GM06990 (cell line): ENCODE measurements around the gene SLC39A2.

Source experiments
- DNase-seq: peaks from one replicate; pipeline ENCODE4 v3.0.0-alpha.2; 2011; ENCODE audit not compliant: insufficient read length; ENCODE audit errors: extremely low read depth
- H3K27me3 ChIP-seq: replicated peaks from 2 replicates; pipeline ENCODE4 v1.6.0; 2011; ENCODE audit warnings: low read length; ENCODE audit not compliant: control insufficient read depth, insufficient read depth
- H3K36me3 ChIP-seq: 2 replicates; pipeline ENCODE4 v1.5.1; 2011; ENCODE audit warnings: low read length; ENCODE audit not compliant: control insufficient read depth, insufficient read depth
- H3K4me3 ChIP-seq: replicated peaks from 2 replicates; pipeline ENCODE4 v1.5.1; 2011; ENCODE audit warnings: low read depth, mild to moderate bottlenecking, control low read depth, low read length
- CTCF ChIP-seq: IDR thresholded peaks from 2 replicates; pipeline ENCODE4 v1.5.1; 2011; ENCODE audit warnings: low read length, control low read depth, mild to moderate bottlenecking, inconsistent platforms; ENCODE audit not compliant: insufficient read depth, poor library complexity, severe bottlenecking

SLC39A2 gene

GRCh38 chr14:21043974-21044618, 45.0 kb downstream of the SLC39A2 start:
- no peaks in the 10 kb centered on the region for H3K36me3 ChIP-seq
- no peaks in the 10 kb centered on the region; the same call in none of the 2 replicates for H3K27me3 ChIP-seq
- H3K4me3 ChIP-seq, result no peak overlapping the region
- no peak for TF ChIP-seq CTCF
- no peak for DNase-seq

- no peak for DNase-seq
- no peak for TF ChIP-seq CTCF
- Histone ChIP-seq H3K4me3 (no peak overlapping the region), H3K36me3 (no peaks in the 10 kb centered on the region), H3K27me3 (no peaks in the 10 kb centered on the region; the same call in none of the 2 replicates)
These were observed 48.3 kb downstream of the SLC39A2 start for GRCh38 chr14:21047378-21047781.

GRCh38 chr14:21048638-21049037, 49.5 kb downstream of the SLC39A2 start:
- no peaks in the 10 kb centered on the region for H3K36me3 ChIP-seq
- no peak for DNase-seq
- no peaks in the 10 kb centered on the region; the same call in none of the 2 replicates for H3K27me3 ChIP-seq
- no peak overlapping the region for H3K4me3 ChIP-seq
- TF ChIP-seq CTCF, result no peak

- DNase-seq, result no peak
- no peak for TF ChIP-seq CTCF
These were observed 50.2 kb downstream of the SLC39A2 start for GRCh38 chr14:21049271-21049673.

GRCh38 chr14:21050597-21050996, 51.5 kb downstream of the SLC39A2 start:
- no peaks in the 10 kb centered on the region; the same call in 1 of the 2 replicates for H3K27me3 ChIP-seq
- no peak for TF ChIP-seq CTCF
- DNase-seq, result no peak
- H3K36me3 ChIP-seq, result no peaks in the 10 kb centered on the region
- no peak overlapping the region for H3K4me3 ChIP-seq

More at GRCh38 chr14:21049271-21049673, 50.2 kb downstream of the SLC39A2 start:
- no peaks in the 10 kb centered on the region for H3K36me3 ChIP-seq
- no peak overlapping the region for H3K4me3 ChIP-seq
- H3K27me3 ChIP-seq, result no peaks in the 10 kb centered on the region; the same call in 1 of the 2 replicates
